K562 (cell line): Measurements from ENCODE around the gene BGN. TPM values are rescaled to one million over a fixed set of nuclear protein-coding genes. Genes with fewer than 3 reads are reported as not detected.

Experiments used
- ATAC-seq: fragments of 200-7000 bp; cut with Tn5 transposase; 3 replicates; pipeline ENCODE4 v1.9.1; 2020; ENCODE audit warnings: moderate library complexity
- BruUV-seq: library from RNA; stranded (reverse); fragments of 400-500 nt; replicated peaks from 2 replicates; lab custom pipeline; 2021; lab: Mats Ljungman, UMichigan
- CTCF ChIA-PET: fragments of 300-600 bp; formaldehyde crosslinking; extraction: SDS; loops from one replicate; lab custom pipeline; 2021; ENCODE audit warnings: low intra/inter-chr PET ratio; lab: Yijun Ruan, JAX
- POLR2A ChIA-PET: fragments of 300-600, 350-650 bp; sonication (Branson Sonifier 250); formaldehyde crosslinking; extraction: SDS; loops from one replicate; lab custom pipeline; 2021; ENCODE audit warnings: antibody characterized with exemption, inconsistent platforms; lab: Yijun Ruan, JAX
- DNase-seq, 4 experiments: peaks; one replicate each; pipeline versions ENCODE4 v3.0.0 to v3.0.0-alpha.2; 2011 to 2018; ENCODE audit warnings: low spot score in 3 of 4, mixed read lengths in 3 of 4; ENCODE audit errors: extremely low read depth in 1 of 4
- FAIRE-seq: peaks from 2 replicates; lab custom pipeline; 2011; peaks lifted over from hg19 to GRCh38; lab: Jason Lieb, UNC
- H2AFZ ChIP-seq: 2 replicates; pipeline ENCODE4 v1.6.0; 2011; ENCODE audit warnings: low read depth, low read length, control low read depth, inconsistent platforms
- H3K27ac ChIP-seq: fragments of 200-600 bp; 3 replicates; pipeline ENCODE4 v1.8.0; 2011; ENCODE audit warnings: low read depth, mild to moderate bottlenecking, control low read depth, inconsistent platforms, low read length, moderate library complexity, mixed read lengths; ENCODE audit errors: extremely low read depth
- H3K27me3 ChIP-seq, 2 experiments: fragments of 300-600 bp in 1 of 2; 2 replicates in 1 of 2; 3 replicates in 1 of 2; pipeline versions ENCODE4 v1.6.0 to v1.8.0; 2011; ENCODE audit warnings: inconsistent platforms in 2 of 2, low read length in 2 of 2, mild to moderate bottlenecking in 1 of 2, mixed read lengths in 1 of 2, moderate library complexity in 1 of 2; ENCODE audit not compliant: control insufficient read depth in 2 of 2, insufficient read depth in 2 of 2
- H3K36me3 ChIP-seq: fragments of 300-600 bp; 3 replicates; pipeline ENCODE4 v1.8.0; 2011; ENCODE audit warnings: mild to moderate bottlenecking, low read length, inconsistent platforms; ENCODE audit not compliant: control insufficient read depth, insufficient read depth
- H3K4me1 ChIP-seq, 2 experiments: fragments of 200-600 bp in 1 of 2; replicated peaks in 1 of 2; 2 replicates in 1 of 2; 3 replicates in 1 of 2; pipeline versions ENCODE4 v1.5.1 to v1.8.0; 2011; ENCODE audit warnings: inconsistent platforms in 2 of 2, low read length in 2 of 2, mild to moderate bottlenecking in 1 of 2, mixed read lengths in 1 of 2, moderate library complexity in 1 of 2; ENCODE audit not compliant: control insufficient read depth in 2 of 2, insufficient read depth in 2 of 2
- H3K4me2 ChIP-seq: 2 replicates; pipeline ENCODE4 v1.6.1; 2011; ENCODE audit warnings: low read length, control low read depth, inconsistent platforms, mixed read lengths; ENCODE audit not compliant: insufficient read depth
- H3K4me3 ChIP-seq: fragments of 200-600 bp; sonication (generic), shearing (Covaris generic); 2 replicates; pipeline ENCODE4 v1.5.1; 2016; ENCODE audit warnings: control low read depth, inconsistent platforms
- H3K79me2 ChIP-seq: fragments of 200-600 bp; 3 replicates; pipeline ENCODE4 v1.8.0; 2011; ENCODE audit warnings: low read length, inconsistent platforms; ENCODE audit not compliant: control insufficient read depth, insufficient read depth
- H3K9ac ChIP-seq, 2 experiments: 2 replicates each; pipeline versions ENCODE4 v1.6.0 to v1.6.1; 2011; ENCODE audit warnings: low read depth in 2 of 2, low read length in 2 of 2, control low read depth in 1 of 2, inconsistent platforms in 1 of 2, mild to moderate bottlenecking in 1 of 2, mixed read lengths in 1 of 2; ENCODE audit not compliant: insufficient read depth in 1 of 2
- H3K9me1 ChIP-seq: one replicate; pipeline ENCODE4 v1.6.0; 2011; ENCODE audit warnings: inconsistent platforms, mild to moderate bottlenecking, low read length, moderate library complexity; ENCODE audit not compliant: control insufficient read depth, insufficient read depth
- H3K9me3 ChIP-seq: replicated peaks from 2 replicates; pipeline ENCODE4 v1.5.1; 2011; ENCODE audit warnings: low read depth, low read length, inconsistent platforms; ENCODE audit not compliant: control insufficient read depth, insufficient read depth
- H4K20me1 ChIP-seq: replicated peaks from 2 replicates; pipeline ENCODE4 v1.6.1; 2011; ENCODE audit warnings: low read length, inconsistent platforms, mixed read lengths; ENCODE audit not compliant: control insufficient read depth, insufficient read depth
- EP300 ChIP-seq: IDR thresholded peaks from 2 replicates; pipeline ENCODE4 v1.6.1; 2012; ENCODE audit warnings: low read length, improper control_type of control experiment
- IRF2 ChIP-seq: sonication (generic); formaldehyde crosslinking; IDR thresholded peaks from 2 replicates; pipeline ENCODE4 v1.8.1; 2022; ENCODE audit warnings: mild to moderate bottlenecking, missing genetic modification reagents
- MCM3 ChIP-seq: fragments of 450-650 bp; IDR thresholded peaks from 2 replicates; pipeline ENCODE4 v1.6.1; 2016
- SMARCA4 ChIP-seq: fragments of 450-650 bp; IDR thresholded peaks from 2 replicates; pipeline ENCODE4 v1.6.1; 2016
- SNIP1 ChIP-seq: fragments of 450-650 bp; IDR thresholded peaks from 2 replicates; pipeline ENCODE4 v1.7.1; 2017; ENCODE audit warnings: low read depth, mild to moderate bottlenecking
- ZNF12 ChIP-seq: sonication (generic); formaldehyde crosslinking; IDR thresholded peaks from 2 replicates; pipeline ENCODE4 v1.4.0; 2020; ENCODE audit warnings: mild to moderate bottlenecking, missing genetic modification reagents
- ZNF274 ChIP-seq: IDR thresholded peaks from 2 replicates; pipeline ENCODE4 v1.6.1; 2011; ENCODE audit warnings: low read depth, mild to moderate bottlenecking, low read length, moderate library complexity, borderline replicate concordance
- ZNF717 ChIP-seq: fragments of 250-450 bp; sonication (Bioruptor Pico); IDR thresholded peaks from 2 replicates; pipeline ENCODE4 v1.5.0; 2021
- WGBS: fragments of 100-300 bp; shearing (Covaris generic); methylation state at CpG from one replicate; pipeline ENCODE4 v1.1.6; 2016; ENCODE audit warnings: low coverage, mixed read lengths; ENCODE audit not compliant: insufficient coverage; ENCODE audit errors: missing lambda C conversion rate; 5-methylcytosine and 5-hydroxymethylcytosine counted together
- in situ Hi-C: fragments of 300-500 bp; cut with MboI; formaldehyde crosslinking; loops from 4 replicates; pipeline ENCODE4 v1.15.0; 2018; ENCODE audit warnings: inconsistent platforms, mixed read lengths
- intact Hi-C: fragments of 100-400 bp; cut with micrococcal nuclease; formaldehyde crosslinking; loops from 2 replicates; pipeline ENCODE4 v1.14.2; 2022
- polyA plus RNA-seq, 8 experiments: library from polyadenylated mRNA; depleted of rRNA in 4 of 8; stranded (reverse) in 5 of 8; unstranded in 3 of 8; fragments of >200 nt; fragmentation: Nextera tagmentation in 2 of 8; fragmentation: Illumina TruSeq in 1 of 8; extraction: Ambion mirVana in 2 of 8; extraction: Trizol in 1 of 8; gene quantifications; 2 replicates each; pipeline versions ENCODE4 v1.2.1 to v1.2.3, GENCODE V29; 2011 to 2014; ENCODE audit warnings: inconsistent platforms in 1 of 8, missing spikeins in 1 of 8
- total RNA-seq, 7 experiments: library from RNA; depleted of rRNA in 6 of 7; stranded (reverse); fragments of >200 nt in 6 of 7; fragmentation: Illumina TruSeq in 2 of 7; extraction: Trizol in 2 of 7; gene quantifications; 2 replicates each; pipeline versions ENCODE4 v1.2.1 to v1.2.3, GENCODE V29; 2011 to 2021; ENCODE audit warnings: low replicate concordance in 1 of 7
- TF ChIP-seq, protein P1 (sequence below), 2 experiments: fragments of 450-650 bp; IDR thresholded peaks; 2 replicates each; pipeline ENCODE4 v1.6.1; 2018; ENCODE audit warnings: mild to moderate bottlenecking in 2 of 2, low read depth in 1 of 2; ENCODE audit not compliant: partially characterized antibody in 2 of 2

Gene BGN
- total and polyA plus RNA-seq, 9 of the 15 experiments (the other 6 are each of a cell fraction or from before 2014, with no cell fraction given), result 0.11 TPM; not detected in 8

DNA sequence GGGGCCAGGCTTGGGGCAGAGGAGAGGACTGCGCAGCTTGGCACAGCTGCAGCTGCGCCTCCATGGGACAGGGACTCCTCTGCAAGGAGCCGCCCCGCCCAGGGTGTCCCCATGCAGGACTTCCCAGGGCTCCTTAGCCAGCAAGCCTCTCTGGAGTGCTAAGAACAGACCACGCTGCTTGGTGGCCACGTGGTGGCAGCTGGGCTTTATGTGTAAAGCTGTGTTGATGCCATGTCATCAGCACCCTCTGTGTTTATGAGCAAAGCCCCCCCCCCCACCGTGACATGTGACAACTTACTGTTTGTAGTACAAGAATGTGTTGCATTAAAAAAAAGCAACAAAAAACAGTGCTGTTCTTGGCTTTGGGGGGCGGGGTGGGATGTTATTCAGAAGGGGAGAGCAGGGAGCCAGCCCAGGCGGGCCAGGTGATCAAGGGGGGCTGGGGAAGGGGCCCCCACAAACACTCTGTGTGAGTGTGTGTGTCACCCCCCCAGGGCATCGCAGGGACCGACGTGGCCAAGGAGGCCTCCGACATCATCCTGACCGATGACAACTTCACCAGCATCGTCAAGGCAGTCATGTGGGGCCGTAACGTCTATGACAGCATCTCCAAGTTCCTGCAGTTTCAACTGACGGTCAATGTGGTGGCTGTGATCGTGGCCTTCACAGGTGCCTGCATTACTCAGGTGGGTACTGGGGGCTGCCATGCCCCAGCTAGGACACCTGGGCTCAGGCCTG lies 63.0 kb downstream of the BGN start:
- no peak overlapping the region for H3K4me2 ChIP-seq
- no peak overlapping the region for H3K4me3 ChIP-seq
- no peaks in the 10 kb centered on the region for H3K9me1 ChIP-seq
- no peak overlapping the region for H3K9ac ChIP-seq
- H3K27me3 ChIP-seq, result peaks cover 45 to 88% of the 10 kb centered on the region in 2 experiments
- H3K4me1 ChIP-seq, result peaks cover 0 to 19% of the 10 kb centered on the region in 2 experiments; a peak in 2 of 5 replicates
- H4K20me1 ChIP-seq, result no peaks in the 10 kb centered on the region
- no peak for FAIRE-seq
- intact Hi-C loops, result loop anchor here (5.0 kb wide), 2 partner anchors 90 to 110 kb away; partner anchors contain the start of gene DUSP9
- no peak for TF ChIP-seq ZNF12 (CRISPR knock-in tag)
- no peak for TF ChIP-seq IRF2 (CRISPR knock-in tag)
- no peak for TF ChIP-seq ZNF717 (CRISPR knock-in tag)
- TF ChIP-seq EP300, result no peak
- TF ChIP-seq SMARCA4, result no peak
- TF ChIP-seq, protein P1, sequence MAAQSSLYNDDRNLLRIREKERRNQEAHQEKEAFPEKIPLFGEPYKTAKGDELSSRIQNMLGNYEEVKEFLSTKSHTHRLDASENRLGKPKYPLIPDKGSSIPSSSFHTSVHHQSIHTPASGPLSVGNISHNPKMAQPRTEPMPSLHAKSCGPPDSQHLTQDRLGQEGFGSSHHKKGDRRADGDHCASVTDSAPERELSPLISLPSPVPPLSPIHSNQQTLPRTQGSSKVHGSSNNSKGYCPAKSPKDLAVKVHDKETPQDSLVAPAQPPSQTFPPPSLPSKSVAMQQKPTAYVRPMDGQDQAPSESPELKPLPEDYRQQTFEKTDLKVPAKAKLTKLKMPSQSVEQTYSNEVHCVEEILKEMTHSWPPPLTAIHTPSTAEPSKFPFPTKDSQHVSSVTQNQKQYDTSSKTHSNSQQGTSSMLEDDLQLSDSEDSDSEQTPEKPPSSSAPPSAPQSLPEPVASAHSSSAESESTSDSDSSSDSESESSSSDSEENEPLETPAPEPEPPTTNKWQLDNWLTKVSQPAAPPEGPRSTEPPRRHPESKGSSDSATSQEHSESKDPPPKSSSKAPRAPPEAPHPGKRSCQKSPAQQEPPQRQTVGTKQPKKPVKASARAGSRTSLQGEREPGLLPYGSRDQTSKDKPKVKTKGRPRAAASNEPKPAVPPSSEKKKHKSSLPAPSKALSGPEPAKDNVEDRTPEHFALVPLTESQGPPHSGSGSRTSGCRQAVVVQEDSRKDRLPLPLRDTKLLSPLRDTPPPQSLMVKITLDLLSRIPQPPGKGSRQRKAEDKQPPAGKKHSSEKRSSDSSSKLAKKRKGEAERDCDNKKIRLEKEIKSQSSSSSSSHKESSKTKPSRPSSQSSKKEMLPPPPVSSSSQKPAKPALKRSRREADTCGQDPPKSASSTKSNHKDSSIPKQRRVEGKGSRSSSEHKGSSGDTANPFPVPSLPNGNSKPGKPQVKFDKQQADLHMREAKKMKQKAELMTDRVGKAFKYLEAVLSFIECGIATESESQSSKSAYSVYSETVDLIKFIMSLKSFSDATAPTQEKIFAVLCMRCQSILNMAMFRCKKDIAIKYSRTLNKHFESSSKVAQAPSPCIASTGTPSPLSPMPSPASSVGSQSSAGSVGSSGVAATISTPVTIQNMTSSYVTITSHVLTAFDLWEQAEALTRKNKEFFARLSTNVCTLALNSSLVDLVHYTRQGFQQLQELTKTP (IDR thresholded peaks at IDR 0.05; ENCODE audit: low read depth in 1 of 2, partially characterized antibody in 2 of 2), result no peak
- no peak for TF ChIP-seq MCM3
- no peak for TF ChIP-seq ZNF274
- TF ChIP-seq SNIP1, result no peak
- in situ Hi-C loops, result no loop called here
- no TSS peak for BruUV-seq
- DNase-seq, result peak in 1 of 4 experiments; percentile 14
- H3K79me2 ChIP-seq, result no peaks in the 10 kb centered on the region
- H3K9me3 ChIP-seq, result no peaks in the 10 kb centered on the region
- H2AFZ ChIP-seq, result no peak overlapping the region
- ATAC-seq, result peak; percentile 45; the same call in 2 of the 3 replicates
- WGBS, result 7% methylated on average over 9 of the region's 19 CpGs
- CTCF ChIA-PET, result no interaction called here
- no peak overlapping the region for H3K27ac ChIP-seq
- no peaks in the 10 kb centered on the region for H3K36me3 ChIP-seq
- POLR2A ChIA-PET, result interaction anchor here (0.6 kb wide), 2 partner anchors 16 to 114 kb away, joined by 3 read pairs; no protein-coding TSS in a partner anchor

Other genes starting within 250 kb of the BGN start
Only the 7 nearest of the 13 such genes appear.
- not detected in 2 replicates for gene PNMA6E, start 93.6 kb upstream of the BGN start, total RNA-seq (2014; rRNA removed)
- gene PNMA6E, start 93.6 kb upstream of the BGN start, total RNA-seq (2014; rRNA removed; fragmentation: Illumina TruSeq; extraction: Trizol), result not detected in 2 replicates
- gene PNMA6E, start 93.6 kb upstream of the BGN start, total RNA-seq (2015; rRNA removed; fragmentation: Illumina TruSeq; extraction: Trizol), result not detected in 2 replicates
- not detected in 2 replicates for gene PNMA6E, start 93.6 kb upstream of the BGN start, total RNA-seq (2021)
- gene PNMA6E, start 93.6 kb upstream of the BGN start, polyA plus RNA-seq (2011; rRNA removed), result not detected in 2 replicates
- not detected in 2 replicates for gene PNMA6E, start 93.6 kb upstream of the BGN start, polyA plus RNA-seq (2014; fragmentation: Illumina TruSeq; extraction: Trizol)
- gene PNMA6E, start 93.6 kb upstream of the BGN start, polyA plus RNA-seq (2014; fragmentation: Nextera tagmentation; extraction: Ambion mirVana), result not detected
- 0.03 TPM in 1 of 2 replicates, not detected in the other for gene PNMA6E, start 93.6 kb upstream of the BGN start, polyA plus RNA-seq (2014; rRNA removed)
- gene ZFP92, start 83.5 kb upstream of the BGN start, total RNA-seq (2014; rRNA removed), result 2.0 and 2.9 TPM in 2 replicates
- gene ZFP92, start 83.5 kb upstream of the BGN start, total RNA-seq (2014; rRNA removed; fragmentation: Illumina TruSeq; extraction: Trizol), result 1.5 and 1.8 TPM in 2 replicates
- gene ZFP92, start 83.5 kb upstream of the BGN start, total RNA-seq (2015; rRNA removed; fragmentation: Illumina TruSeq; extraction: Trizol), result 2.6 and 2.7 TPM in 2 replicates
- 3.3 and 3.5 TPM in 2 replicates for gene ZFP92, start 83.5 kb upstream of the BGN start, total RNA-seq (2021)
- 0.98 and 1.2 TPM in 2 replicates for gene ZFP92, start 83.5 kb upstream of the BGN start, polyA plus RNA-seq (2011; rRNA removed)
- gene ZFP92, start 83.5 kb upstream of the BGN start, polyA plus RNA-seq (2014; fragmentation: Illumina TruSeq; extraction: Trizol), result 2.1 and 2.4 TPM in 2 replicates
- under 1 TPM; 0.32 to 0.34 TPM for gene ZFP92, start 83.5 kb upstream of the BGN start, polyA plus RNA-seq (2014; fragmentation: Nextera tagmentation; extraction: Ambion mirVana)
- 1.3 and 1.9 TPM in 2 replicates for gene ZFP92, start 83.5 kb upstream of the BGN start, polyA plus RNA-seq (2014; rRNA removed)
- 1.5 and 3.0 TPM in 2 replicates for gene TREX2, start 48.9 kb upstream of the BGN start, total RNA-seq (2014; rRNA removed)
- 0.11 and 0.13 TPM in 2 replicates for gene TREX2, start 48.9 kb upstream of the BGN start, total RNA-seq (2014; rRNA removed; fragmentation: Illumina TruSeq; extraction: Trizol)
- 0.33 and 0.49 TPM in 2 replicates for gene TREX2, start 48.9 kb upstream of the BGN start, total RNA-seq (2015; rRNA removed; fragmentation: Illumina TruSeq; extraction: Trizol)
- 0.51 and 0.82 TPM in 2 replicates for gene TREX2, start 48.9 kb upstream of the BGN start, total RNA-seq (2021)
- gene TREX2, start 48.9 kb upstream of the BGN start, polyA plus RNA-seq (2011; rRNA removed), result 0.07 and 0.22 TPM in 2 replicates
- 0.10 and 0.21 TPM in 2 replicates for gene TREX2, start 48.9 kb upstream of the BGN start, polyA plus RNA-seq (2014; fragmentation: Illumina TruSeq; extraction: Trizol)
- not detected for gene TREX2, start 48.9 kb upstream of the BGN start, polyA plus RNA-seq (2014; fragmentation: Nextera tagmentation; extraction: Ambion mirVana)
- gene TREX2, start 48.9 kb upstream of the BGN start, polyA plus RNA-seq (2014; rRNA removed), result 0.70 and 0.82 TPM in 2 replicates
- gene HAUS7, start 24.4 kb upstream of the BGN start, total RNA-seq (2014; rRNA removed), result 64.7 and 64.8 TPM in 2 replicates
- 38.5 and 48.6 TPM in 2 replicates for gene HAUS7, start 24.4 kb upstream of the BGN start, total RNA-seq (2014; rRNA removed; fragmentation: Illumina TruSeq; extraction: Trizol)
- 48.8 and 51.0 TPM in 2 replicates for gene HAUS7, start 24.4 kb upstream of the BGN start, total RNA-seq (2015; rRNA removed; fragmentation: Illumina TruSeq; extraction: Trizol)
- 94.0 and 94.9 TPM in 2 replicates for gene HAUS7, start 24.4 kb upstream of the BGN start, total RNA-seq (2021)
- 38.0 and 44.3 TPM in 2 replicates for gene HAUS7, start 24.4 kb upstream of the BGN start, polyA plus RNA-seq (2011; rRNA removed)
- 49.7 and 56.9 TPM in 2 replicates for gene HAUS7, start 24.4 kb upstream of the BGN start, polyA plus RNA-seq (2014; fragmentation: Illumina TruSeq; extraction: Trizol)
- 10 to 100 TPM in 1 of 2 experiments, 1 to 10 TPM in 1; 10.0 to 26.1 TPM for gene HAUS7, start 24.4 kb upstream of the BGN start, polyA plus RNA-seq (2014; fragmentation: Nextera tagmentation; extraction: Ambion mirVana)
- gene HAUS7, start 24.4 kb upstream of the BGN start, polyA plus RNA-seq (2014; rRNA removed), result 70.4 and 75.6 TPM in 2 replicates
- not detected in 2 replicates for gene ATP2B3, start 22.7 kb downstream of the BGN start, total RNA-seq (2014; rRNA removed)
- gene ATP2B3, start 22.7 kb downstream of the BGN start, total RNA-seq (2014; rRNA removed; fragmentation: Illumina TruSeq; extraction: Trizol), result not detected in 2 replicates
- gene ATP2B3, start 22.7 kb downstream of the BGN start, total RNA-seq (2015; rRNA removed; fragmentation: Illumina TruSeq; extraction: Trizol), result not detected in 2 replicates
- not detected in 2 replicates for gene ATP2B3, start 22.7 kb downstream of the BGN start, total RNA-seq (2021)
- 0.04 TPM in 1 of 2 replicates, not detected in the other for gene ATP2B3, start 22.7 kb downstream of the BGN start, polyA plus RNA-seq (2011; rRNA removed)
- not detected in 2 replicates for gene ATP2B3, start 22.7 kb downstream of the BGN start, polyA plus RNA-seq (2014; fragmentation: Illumina TruSeq; extraction: Trizol)
- under 1 TPM in 1 of 2 experiments, not detected in 1; 0.04 TPM for gene ATP2B3, start 22.7 kb downstream of the BGN start, polyA plus RNA-seq (2014; fragmentation: Nextera tagmentation; extraction: Ambion mirVana)
- gene ATP2B3, start 22.7 kb downstream of the BGN start, polyA plus RNA-seq (2014; rRNA removed), result 0.04 TPM in 1 of 2 replicates, not detected in the other
- 53.8 and 59.5 TPM in 2 replicates for gene CCNQ, start 104.2 kb downstream of the BGN start, total RNA-seq (2014; rRNA removed)
- 11.6 and 12.8 TPM in 2 replicates for gene CCNQ, start 104.2 kb downstream of the BGN start, total RNA-seq (2014; rRNA removed; fragmentation: Illumina TruSeq; extraction: Trizol)
- 27.0 and 30.0 TPM in 2 replicates for gene CCNQ, start 104.2 kb downstream of the BGN start, total RNA-seq (2015; rRNA removed; fragmentation: Illumina TruSeq; extraction: Trizol)
- gene CCNQ, start 104.2 kb downstream of the BGN start, total RNA-seq (2021), result 25.3 and 28.5 TPM in 2 replicates
- gene CCNQ, start 104.2 kb downstream of the BGN start, polyA plus RNA-seq (2011; rRNA removed), result 25.3 and 32.9 TPM in 2 replicates
- gene CCNQ, start 104.2 kb downstream of the BGN start, polyA plus RNA-seq (2014; fragmentation: Illumina TruSeq; extraction: Trizol), result 18.0 and 18.2 TPM in 2 replicates
- gene CCNQ, start 104.2 kb downstream of the BGN start, polyA plus RNA-seq (2014; fragmentation: Nextera tagmentation; extraction: Ambion mirVana), result 1 to 10 TPM in 1 of 2 experiments, under 1 TPM in 1; 0.92 to 1.6 TPM
- 35.9 and 47.3 TPM in 2 replicates for gene CCNQ, start 104.2 kb downstream of the BGN start, polyA plus RNA-seq (2014; rRNA removed)
- gene DUSP9, start 152.2 kb downstream of the BGN start, total RNA-seq (2014; rRNA removed), result 10.6 and 17.8 TPM in 2 replicates
- 2.5 and 3.2 TPM in 2 replicates for gene DUSP9, start 152.2 kb downstream of the BGN start, total RNA-seq (2014; rRNA removed; fragmentation: Illumina TruSeq; extraction: Trizol)
- 4.6 and 5.2 TPM in 2 replicates for gene DUSP9, start 152.2 kb downstream of the BGN start, total RNA-seq (2015; rRNA removed; fragmentation: Illumina TruSeq; extraction: Trizol)
- gene DUSP9, start 152.2 kb downstream of the BGN start, total RNA-seq (2021), result 13.0 and 14.1 TPM in 2 replicates
- gene DUSP9, start 152.2 kb downstream of the BGN start, polyA plus RNA-seq (2011; rRNA removed), result 8.8 and 20.5 TPM in 2 replicates
- 5.5 and 7.1 TPM in 2 replicates for gene DUSP9, start 152.2 kb downstream of the BGN start, polyA plus RNA-seq (2014; fragmentation: Illumina TruSeq; extraction: Trizol)
- under 1 TPM; 0.11 to 0.31 TPM for gene DUSP9, start 152.2 kb downstream of the BGN start, polyA plus RNA-seq (2014; fragmentation: Nextera tagmentation; extraction: Ambion mirVana)
- 8.4 and 9.2 TPM in 2 replicates for gene DUSP9, start 152.2 kb downstream of the BGN start, polyA plus RNA-seq (2014; rRNA removed)